Naive B cell (primary cell): ENCODE results near the gene CAPN5. TPM values are rescaled to one million over a fixed set of nuclear protein-coding genes. Genes with fewer than 3 reads are reported as not detected.

Experiments
- ATAC-seq, 2 donors: fragments of 150-1000 bp; cut with Tn5 transposase; 2 replicates each; pipeline ENCODE4 v1.10.0; 2021; ENCODE audit warnings: low read depth in 2 of 2, mild to moderate bottlenecking in 2 of 2, moderate library complexity in 2 of 2
- DNase-seq: peaks from one replicate; pipeline ENCODE4 v3.0.0; 2022
- H3K27ac Mint-ChIP-seq, 6 donors: one replicate each; pipeline ENCODE4 v1.8.0; 2020 to 2022; ENCODE audit warnings: mild to moderate bottlenecking in 6 of 6, mixed read lengths in 6 of 6, moderate library complexity in 5 of 6, inconsistent platforms in 2 of 6
- H3K27me3 Mint-ChIP-seq, 3 donors: one replicate each; pipeline ENCODE4 v1.8.0; 2021 to 2022; ENCODE audit warnings: mixed read lengths in 3 of 3, mild to moderate bottlenecking in 1 of 3
- H3K36me3 Mint-ChIP-seq, 2 donors: one replicate each; pipeline ENCODE4 v1.8.0; 2020 to 2022; ENCODE audit warnings: mixed read lengths in 2 of 2, inconsistent platforms in 1 of 2, mild to moderate bottlenecking in 1 of 2
- H3K4me1 Mint-ChIP-seq, 3 donors: one replicate each; pipeline ENCODE4 v1.8.0; 2020 to 2022; ENCODE audit warnings: mixed read lengths in 3 of 3, inconsistent platforms in 1 of 3, mild to moderate bottlenecking in 1 of 3, moderate library complexity in 1 of 3
- H3K4me3 Mint-ChIP-seq, 8 donors: one replicate each; pipeline ENCODE4 v1.8.0; 2020 to 2022; ENCODE audit warnings: mild to moderate bottlenecking in 8 of 8, mixed read lengths in 8 of 8, moderate library complexity in 8 of 8, inconsistent platforms in 2 of 8
- H3K9me3 Mint-ChIP-seq, 7 donors: one replicate each; pipeline ENCODE4 v1.8.0; 2020 to 2022; ENCODE audit warnings: mixed read lengths in 7 of 7, mild to moderate bottlenecking in 5 of 7, inconsistent platforms in 2 of 7, moderate library complexity in 1 of 7
- polyA plus RNA-seq, 6 donors: library from polyadenylated mRNA; unstranded; fragments of 300-500 nt; fragmentation: Illumina TruSeq; gene quantifications; one replicate each; pipeline ENCODE4 v1.2.3, GENCODE V29; 2021; ENCODE audit warnings: low read depth in 6 of 6

Gene CAPN5
- polyA plus RNA-seq, 6 donors from 2014 or later, result 0.33 to 0.87 TPM; not detected in 4

- peaks cover 0 to 23% (median 8%) of the 10 kb centered on the region in 3 donors for H3K27me3 Mint-ChIP-seq
- peak overlapping the region in 1 of 6 donors; percentile 76 for H3K27ac Mint-ChIP-seq
- H3K4me1 Mint-ChIP-seq, result peaks cover 5 to 17% (median 13%) of the 10 kb centered on the region in 3 donors
- ATAC-seq (no peak), DNase-seq (no peak)
- no peaks in the 10 kb centered on the region for H3K9me3 Mint-ChIP-seq
- peak overlapping the region in 3 of 8 donors; percentile 14 to 86 (median 66) for H3K4me3 Mint-ChIP-seq
- no peaks in the 10 kb centered on the region for H3K36me3 Mint-ChIP-seq
These were observed 79.7 kb downstream of the CAPN5 start for GRCh38 chr11:77146261-77147035.

GRCh38 chr11:77147036-77147315, 80.2 kb downstream of the CAPN5 start:
- H3K4me3 Mint-ChIP-seq, result peak overlapping the region in 3 of 8 donors; percentile 13 to 67 (median 40)

GRCh38 chr11:77147668-77148321, 81.0 kb downstream of the CAPN5 start:
- peak; percentile 48 to 53 for ATAC-seq
- Mint-ChIP-seq H3K4me1 (peaks cover 9 to 24% (median 17%) of the 10 kb centered on the region in 3 donors), H3K27ac (peak overlapping the region in 2 of 6 donors; percentile 54 to 86), H3K4me3 (peak overlapping the region; percentile 9 to 85 (median 73)), H3K27me3 (peaks cover 0 to 28% (median 14%) of the 10 kb centered on the region in 3 donors), H3K36me3 (no peaks in the 10 kb centered on the region), H3K9me3 (no peaks in the 10 kb centered on the region)
- DNase-seq, result no peak

More at GRCh38 chr11:77147036-77147315, 80.2 kb downstream of the CAPN5 start:
- H3K9me3 Mint-ChIP-seq, result no peaks in the 10 kb centered on the region
- no peaks in the 10 kb centered on the region for H3K36me3 Mint-ChIP-seq
- DNase-seq (no peak), ATAC-seq (no peak)
- H3K27me3 Mint-ChIP-seq, result peaks cover 0 to 24% (median 8%) of the 10 kb centered on the region in 3 donors
- H3K27ac Mint-ChIP-seq, result no peak overlapping the region
- peaks cover 5 to 18% (median 11%) of the 10 kb centered on the region in 3 donors for H3K4me1 Mint-ChIP-seq

GRCh38 chr11:77148963-77149715, 82.4 kb downstream of the CAPN5 start:
- no peak for ATAC-seq
- Mint-ChIP-seq H3K27ac (peak overlapping the region in 2 of 6 donors; percentile 39 to 59), H3K4me3 (no peak overlapping the region), H3K4me1 (peaks cover 13 to 25% (median 17%) of the 10 kb centered on the region in 3 donors), H3K27me3 (peaks cover 0 to 40% (median 27%) of the 10 kb centered on the region in 3 donors), H3K9me3 (no peaks in the 10 kb centered on the region), H3K36me3 (no peaks in the 10 kb centered on the region)
- no peak for DNase-seq

- peaks cover 0 to 40% (median 27%) of the 10 kb centered on the region in 3 donors for H3K27me3 Mint-ChIP-seq
- no peak for DNase-seq
- no peak overlapping the region for H3K4me3 Mint-ChIP-seq
- no peaks in the 10 kb centered on the region for H3K9me3 Mint-ChIP-seq
- ATAC-seq, result no peak
- no peak overlapping the region for H3K27ac Mint-ChIP-seq
- no peaks in the 10 kb centered on the region for H3K36me3 Mint-ChIP-seq
- H3K4me1 Mint-ChIP-seq, result peaks cover 13 to 25% (median 17%) of the 10 kb centered on the region in 3 donors
These were observed 83.1 kb downstream of the CAPN5 start for GRCh38 chr11:77149716-77150392.

- ATAC-seq (no peak), DNase-seq (no peak)
- peaks cover under 1 to 38% (median 25%) of the 10 kb centered on the region in 3 donors for H3K27me3 Mint-ChIP-seq
- H3K4me1 Mint-ChIP-seq, result peaks cover 13 to 25% (median 17%) of the 10 kb centered on the region in 3 donors
- no peaks in the 10 kb centered on the region for H3K9me3 Mint-ChIP-seq
- H3K27ac Mint-ChIP-seq, result peak overlapping the region in 1 of 6 donors; percentile 9
- no peak overlapping the region for H3K4me3 Mint-ChIP-seq
- no peaks in the 10 kb centered on the region for H3K36me3 Mint-ChIP-seq
These were observed 84.1 kb downstream of the CAPN5 start for GRCh38 chr11:77150836-77151235.

GRCh38 chr11:77151804-77152509, 85.2 kb downstream of the CAPN5 start:
- H3K4me3 Mint-ChIP-seq, result no peak overlapping the region
- peak overlapping the region in 2 of 6 donors; percentile 10 to 57 for H3K27ac Mint-ChIP-seq
- H3K27me3 Mint-ChIP-seq, result peaks cover 5 to 33% (median 19%) of the 10 kb centered on the region in 3 donors
- H3K9me3 Mint-ChIP-seq, result no peaks in the 10 kb centered on the region
- DNase-seq, result no peak
- H3K4me1 Mint-ChIP-seq, result peaks cover 13 to 24% (median 17%) of the 10 kb centered on the region in 3 donors
- ATAC-seq, result no peak
- H3K36me3 Mint-ChIP-seq, result no peaks in the 10 kb centered on the region

GRCh38 chr11:77152846-77153245, 86.1 kb downstream of the CAPN5 start:
- peaks cover 5 to 33% (median 19%) of the 10 kb centered on the region in 3 donors for H3K27me3 Mint-ChIP-seq
- H3K4me1 Mint-ChIP-seq, result peaks cover 13 to 16% (median 16%) of the 10 kb centered on the region in 3 donors
- ATAC-seq (no peak), DNase-seq (no peak)
- H3K36me3 Mint-ChIP-seq, result no peaks in the 10 kb centered on the region
- H3K27ac Mint-ChIP-seq, result peak overlapping the region in 2 of 6 donors; percentile 6 to 83
- no peak overlapping the region for H3K4me3 Mint-ChIP-seq
- H3K9me3 Mint-ChIP-seq, result no peaks in the 10 kb centered on the region

GRCh38 chr11:77153276-77154185, 86.8 kb downstream of the CAPN5 start:
- no peak overlapping the region for H3K4me3 Mint-ChIP-seq
- no peak overlapping the region for H3K27ac Mint-ChIP-seq
- no peaks in the 10 kb centered on the region for H3K9me3 Mint-ChIP-seq
- H3K4me1 Mint-ChIP-seq, result peaks cover 8 to 11% (median 11%) of the 10 kb centered on the region in 3 donors
- no peaks in the 10 kb centered on the region for H3K36me3 Mint-ChIP-seq
- ATAC-seq (no peak), DNase-seq (no peak)
- H3K27me3 Mint-ChIP-seq, result peaks cover 5 to 29% (median 20%) of the 10 kb centered on the region in 3 donors

GRCh38 chr11:77154381-77155081, 87.8 kb downstream of the CAPN5 start:
- Mint-ChIP-seq H3K36me3 (no peaks in the 10 kb centered on the region), H3K4me3 (no peak overlapping the region), H3K27me3 (peaks cover 5 to 26% (median 25%) of the 10 kb centered on the region in 3 donors), H3K27ac (no peak overlapping the region), H3K9me3 (no peaks in the 10 kb centered on the region), H3K4me1 (peaks cover 8 to 11% (median 11%) of the 10 kb centered on the region in 3 donors)
- ATAC-seq (no peak), DNase-seq (no peak)

- DNase-seq (no peak), ATAC-seq (no peak)
- Mint-ChIP-seq H3K27me3 (peaks cover 5 to 28% (median 26%) of the 10 kb centered on the region in 3 donors), H3K9me3 (peaks cover 0 to 1% (median 0%) of the 10 kb centered on the region in 7 donors), H3K36me3 (no peaks in the 10 kb centered on the region), H3K4me3 (no peak overlapping the region), H3K27ac (no peak overlapping the region), H3K4me1 (peaks cover 8 to 11% (median 11%) of the 10 kb centered on the region in 3 donors)
These were observed 88.3 kb downstream of the CAPN5 start for GRCh38 chr11:77155082-77155475.
